GM19452 (cell line): ENCODE results near the gene NOTCH3.

Source experiments
- ATAC-seq: cut with Tn5 transposase; IDR thresholded peaks from one replicate; pipeline ENCODE4 v1.9.1; 2021; ENCODE audit not compliant: unreplicated experiment

Gene NOTCH3

GRCh38 chr19:15200553-15201364 lies at the start of gene NOTCH3:
TSS of gene NOTCH3 (minus strand) at chr19:15200995. CDS start at chr19:15200905, 90 bp downstream.
- ATAC-seq = no peak

DNA sequence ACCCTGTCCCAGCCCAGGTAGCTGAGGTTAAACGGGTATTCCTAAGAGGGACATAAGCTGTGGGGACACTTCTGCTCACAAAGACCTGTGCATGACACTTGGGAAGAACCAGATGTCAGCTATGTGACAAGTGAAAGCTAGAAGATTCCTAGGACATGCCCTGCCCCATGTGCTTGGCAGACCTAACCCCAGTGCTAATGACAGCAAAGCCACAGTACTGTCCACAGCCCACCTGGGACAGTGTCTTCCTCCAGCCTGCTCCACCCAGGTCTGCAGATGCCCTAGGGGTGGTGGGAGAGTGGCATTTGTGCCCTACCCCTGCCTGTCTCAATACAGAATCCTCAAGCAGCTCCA lies 49.8 kb upstream of the NOTCH3 start:
- no peak for ATAC-seq

- no peak for ATAC-seq
Observed at GRCh38 chr19:15249972-15250639, 49.3 kb upstream of the NOTCH3 start.

- ATAC-seq = no peak
Observed at GRCh38 chr19:15249528-15249874, 48.7 kb upstream of the NOTCH3 start.

DNA sequence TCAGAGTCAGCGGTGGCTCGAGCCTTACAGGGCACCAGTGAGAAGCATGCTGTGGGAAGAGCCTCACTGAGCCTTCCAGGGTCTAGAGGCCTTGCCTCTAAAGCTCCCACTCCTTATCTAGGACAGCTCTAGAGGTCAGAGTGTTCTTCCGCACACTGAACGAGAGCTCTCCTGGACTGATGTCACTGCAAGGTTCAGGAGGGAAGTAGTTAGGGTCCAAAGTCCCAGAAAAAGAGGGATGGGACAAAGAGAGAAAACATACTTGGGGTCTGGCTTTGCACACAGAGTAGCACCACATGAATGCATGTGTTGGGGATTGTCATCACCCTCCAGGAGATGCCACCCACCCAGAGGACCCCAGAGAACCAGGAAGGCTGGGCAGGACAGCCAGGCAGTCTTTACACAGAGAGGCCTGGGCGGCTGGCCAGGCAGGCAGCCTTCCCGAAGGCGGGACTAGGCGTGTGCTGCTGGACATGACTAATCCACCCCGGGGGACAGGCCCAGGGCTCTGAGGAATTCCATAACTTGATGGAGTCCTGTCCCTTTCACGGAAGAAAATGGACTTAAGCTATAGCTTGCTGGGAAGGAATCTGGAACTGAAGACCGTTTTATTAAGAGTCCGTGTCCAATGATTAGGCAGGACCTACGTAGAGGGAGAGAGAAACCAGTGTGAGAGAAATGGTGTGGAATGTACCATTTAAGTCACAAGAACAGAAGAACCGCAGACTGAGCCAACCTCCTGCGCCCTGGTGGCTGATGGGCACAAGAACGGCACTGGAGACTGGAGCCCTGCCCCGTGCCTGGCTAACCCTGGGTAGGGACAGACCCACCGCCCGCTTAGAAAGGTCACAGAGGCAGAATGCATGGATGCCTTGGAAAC lies 48.1 kb upstream of the NOTCH3 start:
- ATAC-seq = no peak

DNA sequence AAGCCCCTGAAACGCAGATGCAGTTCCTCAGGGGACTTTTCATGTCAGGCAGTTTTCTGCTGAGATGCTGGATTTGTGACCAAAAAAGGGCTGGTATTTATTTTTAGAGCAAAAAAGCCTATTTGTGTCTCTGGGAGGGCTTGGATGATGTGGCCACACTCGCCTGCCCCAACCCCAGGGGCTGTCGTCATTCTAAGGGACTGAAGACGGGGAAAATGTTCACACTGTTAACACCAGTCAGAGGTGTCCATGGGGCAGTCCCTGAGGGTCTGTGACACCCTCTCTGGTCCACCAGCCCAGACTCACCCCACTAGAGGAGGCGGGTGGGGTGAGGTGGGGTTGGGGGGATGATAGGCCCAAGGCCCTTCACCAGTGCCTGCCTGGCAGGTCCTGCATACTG lies 47.3 kb upstream of the NOTCH3 start:
- no peak for ATAC-seq

DNA sequence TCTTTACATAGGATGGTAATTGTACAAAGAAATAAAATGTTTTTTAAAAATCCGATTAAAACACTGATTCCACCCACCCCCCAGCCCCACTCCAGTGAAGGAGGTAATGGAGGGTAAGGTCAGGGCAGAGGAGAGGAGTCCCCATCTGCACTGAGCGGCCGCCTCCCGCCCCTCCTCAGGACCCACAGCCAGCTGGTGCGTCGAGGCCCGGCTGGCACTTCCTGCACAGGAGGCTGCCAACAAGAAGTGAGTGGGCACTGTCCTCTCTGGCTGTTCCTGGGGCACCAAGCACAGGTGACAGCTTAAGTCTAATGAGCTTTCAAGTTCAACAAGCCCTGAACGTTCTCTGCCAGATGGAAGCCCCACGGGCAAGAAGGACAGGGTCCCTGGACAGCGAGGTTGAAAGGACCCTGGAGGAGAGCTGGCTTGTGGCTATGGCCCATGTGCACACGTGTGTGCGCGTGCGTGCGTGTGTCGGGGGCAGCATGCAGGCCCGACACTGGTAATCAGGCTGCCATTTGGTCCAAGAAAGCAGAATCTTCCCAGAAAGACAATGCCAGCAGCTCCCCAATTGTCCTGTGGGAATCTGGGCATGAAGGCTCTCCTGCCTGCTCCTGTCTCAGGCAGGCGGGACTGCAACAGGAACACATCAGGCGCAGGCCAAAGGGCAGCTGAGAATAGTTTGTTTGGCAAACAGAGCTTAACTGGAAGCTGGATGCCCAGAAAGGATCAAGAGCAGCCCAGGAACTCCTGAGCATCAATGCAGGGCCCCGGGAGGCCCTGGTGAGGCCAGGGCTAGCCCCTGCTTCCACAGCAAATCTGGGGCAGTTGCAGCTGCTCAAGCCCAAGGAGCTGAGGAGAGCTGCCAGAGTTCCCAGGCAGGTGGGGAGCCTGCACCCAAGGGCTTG lies 46.6 kb upstream of the NOTCH3 start:
- ATAC-seq = no peak

DNA sequence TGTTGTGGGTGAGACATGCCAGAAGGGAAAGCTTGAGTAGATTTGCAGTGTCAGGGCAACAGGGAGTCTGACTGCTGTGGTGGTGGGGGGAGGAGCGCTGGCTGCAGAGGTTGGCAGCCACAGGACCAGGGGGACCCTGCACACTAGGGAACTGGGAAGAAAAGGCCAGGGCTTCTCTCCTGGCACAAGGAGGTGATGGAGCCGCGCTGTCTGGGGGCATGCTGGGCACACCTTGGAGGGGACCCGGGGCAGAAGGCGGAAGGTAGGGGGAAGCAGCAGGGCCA lies 45.3 kb upstream of the NOTCH3 start:
- no peak for ATAC-seq

DNA sequence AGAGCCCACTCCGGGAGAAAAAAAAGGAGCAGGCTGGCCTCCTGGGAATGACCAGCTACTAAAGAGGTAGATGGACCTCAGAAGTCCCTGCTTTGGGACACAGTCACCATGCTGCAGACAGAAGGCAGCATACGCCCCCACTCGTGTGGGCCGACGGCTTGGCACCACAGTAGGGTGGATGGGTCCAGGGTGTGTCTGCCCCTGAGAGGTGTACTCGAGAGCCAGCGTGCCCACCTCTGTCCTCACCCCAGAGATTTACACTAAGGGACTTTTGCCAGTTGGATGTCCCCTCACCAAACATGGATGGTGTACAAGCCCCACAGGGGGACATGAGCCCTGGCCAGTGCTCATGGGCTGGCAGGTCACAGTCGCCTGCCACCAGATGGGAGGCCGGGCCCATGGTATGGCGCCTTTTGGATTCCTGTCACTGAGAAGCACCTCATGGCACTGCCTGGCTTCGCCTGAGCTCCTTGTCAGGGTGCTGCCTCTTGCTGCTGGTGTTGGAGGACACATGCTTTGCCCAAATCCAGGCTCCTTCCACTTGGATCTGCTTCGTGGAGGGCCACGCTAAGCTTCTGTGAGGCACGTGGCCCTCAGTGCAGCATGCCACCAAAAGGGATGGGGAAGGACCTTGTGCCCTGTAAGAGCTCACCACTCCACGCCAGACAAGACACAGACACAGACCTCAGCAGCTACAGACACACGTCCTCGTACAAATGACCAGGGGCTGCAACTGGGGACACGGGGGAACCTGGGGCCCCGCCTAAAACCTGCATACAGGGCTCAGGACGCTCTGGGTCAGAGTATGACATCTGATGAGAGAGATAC lies 44.8 kb upstream of the NOTCH3 start:
- ATAC-seq = no peak

DNA sequence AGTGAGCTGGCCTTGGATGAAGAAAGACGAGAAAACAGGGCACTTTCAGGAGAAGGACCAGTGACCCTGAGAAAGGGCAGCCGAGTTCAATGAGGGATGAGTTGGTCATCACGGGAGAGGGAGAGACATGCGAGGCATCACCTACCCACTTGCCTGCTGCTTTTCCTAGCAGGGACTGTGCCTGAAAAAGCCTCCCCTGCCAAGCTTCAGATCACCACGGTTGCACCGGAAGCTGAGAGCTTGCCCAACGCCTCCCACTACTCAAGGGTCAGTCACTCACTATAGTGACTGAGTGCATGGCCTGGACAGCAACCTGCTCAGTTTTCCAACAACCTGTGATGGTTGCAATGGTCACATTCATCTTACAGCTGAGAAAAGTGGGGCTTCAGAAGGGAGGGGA lies 44.0 kb upstream of the NOTCH3 start:
- no peak for ATAC-seq

GRCh38 chr19:15244106-15244803 lies 43.5 kb upstream of the NOTCH3 start:
- ATAC-seq = no peak

DNA sequence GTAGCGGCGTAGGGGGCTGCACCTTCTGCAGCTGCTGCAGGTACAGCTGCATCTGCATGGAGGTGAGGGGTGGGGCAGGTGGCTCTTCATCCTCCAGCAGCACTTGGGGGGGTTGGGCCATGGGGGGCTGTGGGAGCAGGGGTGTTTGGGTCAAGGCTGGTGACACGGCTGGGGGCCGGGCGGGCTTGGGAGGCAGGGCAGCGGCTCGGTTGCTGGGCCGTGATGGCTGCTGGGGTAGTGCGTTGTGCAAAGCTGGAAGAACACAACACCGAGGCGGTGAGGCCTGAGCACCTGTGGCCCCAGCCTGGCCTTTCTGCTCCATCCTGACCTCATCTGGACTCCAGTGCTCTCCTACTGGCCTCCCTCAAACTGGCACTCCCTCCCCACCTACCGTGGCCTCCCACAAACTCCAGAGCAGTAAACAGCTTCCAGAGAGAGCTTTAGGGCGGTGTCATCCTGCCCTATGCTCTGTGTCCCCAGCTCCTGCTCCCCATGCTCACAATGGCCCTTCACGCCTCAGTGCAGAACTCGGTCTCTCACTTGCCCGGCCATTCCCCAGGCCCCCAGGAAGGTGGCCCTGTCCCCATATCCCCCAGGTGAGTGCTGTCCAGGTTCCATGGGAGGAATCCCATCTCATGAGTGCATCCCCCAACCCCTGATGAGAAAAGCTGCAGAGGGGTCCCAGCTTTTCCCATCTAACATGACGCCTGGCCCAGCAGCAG lies 42.6 kb upstream of the NOTCH3 start:
- ATAC-seq = no peak

- ATAC-seq = no peak
Observed at GRCh38 chr19:15241259-15241910, 40.6 kb upstream of the NOTCH3 start.

DNA sequence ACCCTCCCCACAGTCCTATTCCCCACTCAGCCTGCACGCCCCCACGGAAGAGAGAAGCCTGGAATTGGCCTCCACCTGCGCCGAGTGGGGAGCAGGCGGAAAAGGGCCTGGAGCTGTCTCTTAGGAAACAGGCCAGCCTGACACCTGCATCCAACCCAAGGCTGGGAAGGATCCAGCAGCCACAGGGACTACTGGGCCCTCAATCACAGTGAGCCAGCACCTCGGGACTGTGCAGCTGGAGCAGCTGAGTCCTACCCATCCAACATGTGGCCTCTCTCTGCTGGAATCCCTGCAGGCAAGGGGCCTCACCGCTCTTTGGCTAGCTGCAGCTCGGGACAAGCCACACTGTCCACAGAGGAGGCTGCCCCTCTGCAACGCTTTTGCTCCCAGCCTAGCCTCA lies 39.7 kb upstream of the NOTCH3 start:
- ATAC-seq = no peak

DNA sequence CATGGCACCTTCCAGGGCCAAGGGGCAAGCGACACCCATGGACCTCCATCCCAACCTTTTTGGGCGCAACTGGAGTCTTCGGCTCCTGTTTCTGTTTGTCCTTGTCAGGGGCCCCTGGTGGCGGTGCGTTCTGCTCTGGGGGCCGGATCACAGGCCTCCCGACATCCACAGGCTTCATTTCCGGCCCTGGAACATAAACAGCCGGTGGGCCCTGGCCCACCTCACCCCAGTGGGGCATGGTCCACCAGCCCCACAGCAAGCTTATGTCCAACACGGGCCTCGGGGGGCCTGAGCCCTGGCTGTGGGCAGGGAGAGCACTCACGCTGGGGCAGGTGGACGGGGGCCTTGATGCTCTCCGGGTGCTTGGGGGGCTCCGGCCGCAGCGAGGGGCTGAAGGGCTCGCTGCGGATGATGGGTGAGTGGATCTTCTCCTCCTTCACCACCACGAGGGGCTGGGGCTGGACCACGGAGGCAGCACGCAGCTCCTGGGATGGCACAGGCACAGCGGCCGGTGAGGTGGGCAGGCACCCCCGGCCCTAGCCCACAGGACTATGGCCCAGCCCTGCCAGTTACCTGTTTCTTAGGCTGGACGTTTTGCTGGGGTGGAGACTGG lies 38.6 kb upstream of the NOTCH3 start:
- ATAC-seq = no peak

DNA sequence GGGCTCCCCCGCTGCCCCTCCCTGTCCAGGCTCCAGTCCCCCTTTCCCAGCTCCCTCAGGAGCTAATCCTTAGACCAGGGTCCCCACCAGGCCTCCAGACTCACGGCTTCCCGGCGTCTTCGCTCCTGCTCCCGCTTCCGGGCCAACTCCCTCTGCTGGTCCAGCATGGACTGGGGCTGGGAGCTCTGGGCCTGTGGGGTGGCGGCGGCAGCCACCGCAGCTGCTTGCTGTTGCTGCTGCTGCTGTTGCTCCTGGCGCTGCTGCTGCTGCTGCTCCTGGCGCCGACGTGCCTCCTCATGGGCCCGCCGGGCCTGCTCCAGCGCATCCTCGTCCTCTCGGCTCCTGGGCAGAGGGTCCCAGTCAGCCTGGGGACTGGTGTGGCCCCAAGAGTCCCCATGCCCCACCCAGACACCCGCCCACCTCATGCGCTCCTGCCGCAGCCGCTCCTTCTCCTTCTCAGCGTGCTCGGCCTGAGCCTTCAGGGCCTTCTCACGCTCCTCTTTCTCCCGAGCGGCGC lies 37.9 kb upstream of the NOTCH3 start:
- ATAC-seq = no peak

- no peak for ATAC-seq
Observed at GRCh38 chr19:15237759-15238638, 37.2 kb upstream of the NOTCH3 start.
